Erythroblast (primary cell): ENCODE data around the gene OR1F1.

Experiments used
- GATA1 ChIP-seq: IDR thresholded peaks from 2 replicates; pipeline ENCODE4 v1.6.1; 2011; ENCODE audit warnings: low read depth, mild to moderate bottlenecking, control low read depth, low read length, moderate library complexity
- POLR2A ChIP-seq: IDR thresholded peaks from 2 replicates; pipeline ENCODE4 v1.6.1; 2011; ENCODE audit warnings: mild to moderate bottlenecking, low read length

DNA sequence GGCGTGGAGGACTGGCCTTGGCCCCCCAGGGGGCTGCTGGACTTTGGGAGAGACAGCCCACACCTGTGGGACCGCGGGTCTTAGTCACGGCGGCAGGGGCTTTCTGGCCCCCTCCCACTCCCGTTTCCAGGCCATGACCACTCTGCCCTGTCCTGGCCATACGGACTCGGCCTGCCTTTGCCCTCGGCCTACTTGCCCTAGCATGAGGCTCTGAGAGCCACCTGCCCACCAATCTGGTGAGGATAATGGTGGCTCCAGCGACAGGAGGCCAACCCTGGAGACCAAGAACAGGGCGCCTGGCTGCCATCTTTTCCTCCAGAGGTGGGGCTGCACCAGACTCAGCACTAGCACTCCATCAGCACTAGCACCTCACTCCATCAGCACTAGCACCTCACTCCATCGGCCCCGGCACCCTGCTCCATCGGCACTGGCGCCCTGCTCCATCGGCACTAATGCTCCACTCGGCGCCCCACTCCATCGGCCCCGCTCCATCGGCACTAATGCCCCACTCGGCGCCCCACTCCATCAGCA lies 46.2 kb upstream of the OR1F1 start:
- TF ChIP-seq POLR2A = no peak
- TF ChIP-seq GATA1 = no peak
